RWPE2 (cell line): Measurements from ENCODE around the gene MRPL51.
A peak's percentile ranks its signal among the peaks of the same experiment; 100 is the strongest.
"Not testable (repeated sequence)": the region's sequence is repeated elsewhere in the genome, so short reads cannot be mapped to it uniquely, and the experiment has no call there.

Source experiments
- ATAC-seq: fragments of 200-7000 bp; cut with Tn5 transposase; 3 replicates; pipeline ENCODE4 v1.9.1; 2021; ENCODE audit warnings: low read depth
- DNase-seq: peaks from one replicate; pipeline ENCODE4 v3.0.0-alpha.2; 2020; ENCODE audit warnings: low spot score
- H3K27ac ChIP-seq: fragments of 450-650 bp; 2 replicates; pipeline ENCODE4 v1.5.1; 2017; ENCODE audit warnings: mild to moderate bottlenecking; ENCODE audit not compliant: poor library complexity, severe bottlenecking
- H3K27me3 ChIP-seq: fragments of 250-450 bp; sonication (Bioruptor Pico); 2 replicates; pipeline ENCODE4 v1.5.1; 2021; ENCODE audit warnings: mild to moderate bottlenecking, moderate library complexity; ENCODE audit not compliant: insufficient read depth, poor library complexity, severe bottlenecking
- H3K36me3 ChIP-seq: fragments of 250-450 bp; sonication (Bioruptor Pico); 2 replicates; pipeline ENCODE4 v1.5.1; 2020; ENCODE audit warnings: low read depth, mild to moderate bottlenecking, moderate library complexity
- H3K4me1 ChIP-seq: fragments of 250-450 bp; sonication (Bioruptor Pico); 2 replicates; pipeline ENCODE4 v1.5.1; 2021; ENCODE audit warnings: mild to moderate bottlenecking, moderate library complexity; ENCODE audit not compliant: insufficient read depth, poor library complexity, severe bottlenecking
- H3K4me3 ChIP-seq: fragments of 250-450 bp; sonication (Bioruptor Pico); 2 replicates; pipeline ENCODE4 v1.5.1; 2021; ENCODE audit warnings: mild to moderate bottlenecking, moderate library complexity; ENCODE audit not compliant: severe bottlenecking
- H3K9me3 ChIP-seq: fragments of 250-450 bp; sonication (Bioruptor Pico); 2 replicates; pipeline ENCODE4 v1.5.1; 2021; ENCODE audit warnings: mild to moderate bottlenecking, moderate library complexity; ENCODE audit not compliant: severe bottlenecking
- CTCF ChIP-seq: fragments of 450-650 bp; IDR thresholded peaks from one replicate; pipeline ENCODE4 v1.5.1; 2017; ENCODE audit warnings: mild to moderate bottlenecking, moderate library complexity; ENCODE audit not compliant: poor library complexity, severe bottlenecking

Gene MRPL51

GRCh38 chr12:6494968-6495367 is 1.9 kb upstream of the MRPL51 start:
- Histone ChIP-seq H3K4me3 (peak overlapping the region; percentile 48), H3K27me3 (no peaks in the 10 kb centered on the region), H3K4me1 (peaks cover 13% of the 10 kb centered on the region), H3K36me3 (peaks cover 66% of the 10 kb centered on the region), H3K9me3 (no peaks in the 10 kb centered on the region), H3K27ac (peak overlapping the region; percentile 88)
- no peak for DNase-seq
- ATAC-seq, result no peak
- no peak for TF ChIP-seq CTCF

- DNase-seq, result no peak
Measured at GRCh38 chr12:6494258-6494743, 1.2 kb upstream of the MRPL51 start.

GRCh38 chr12:6493497-6494257 is 615 bp upstream of the MRPL51 start, which contains the start of gene NCAPD2:
NCAPD2 (plus strand) TSS chr12:6494102; CDS start chr12:6495099, 997 bp downstream.
- Histone ChIP-seq H3K4me1 (peaks cover 13% of the 10 kb centered on the region), H3K4me3 (peak within 1 kb of the TSS; percentile 48), H3K27me3 (no peaks in the 10 kb centered on the region), H3K27ac (peak within 1 kb of the TSS; percentile 88), H3K36me3 (peaks cover 54% of the 10 kb centered on the region), H3K9me3 (no peaks in the 10 kb centered on the region)
- TF ChIP-seq CTCF, result peak; percentile 6
- DNase-seq, result peak; percentile 95
- ATAC-seq, result peak; percentile 87

More at GRCh38 chr12:6494258-6494743, 1.2 kb upstream of the MRPL51 start:
- Histone ChIP-seq H3K27me3 (no peaks in the 10 kb centered on the region), H3K36me3 (peaks cover 60% of the 10 kb centered on the region), H3K4me3 (peak overlapping the region; percentile 48), H3K4me1 (peaks cover 13% of the 10 kb centered on the region), H3K27ac (peak overlapping the region; percentile 88), H3K9me3 (no peaks in the 10 kb centered on the region)
- TF ChIP-seq CTCF, result no peak
- ATAC-seq, result peak; percentile 24; the same call in 1 of the 3 replicates

- not testable (repeated sequence) for H3K27me3 ChIP-seq, DNase-seq, H3K4me3 ChIP-seq, H3K27ac ChIP-seq, H3K9me3 ChIP-seq, ATAC-seq
- Histone ChIP-seq H3K36me3 (peaks cover 26% of the 10 kb centered on the region), H3K4me1 (peaks cover 13% of the 10 kb centered on the region)
Measured at GRCh38 chr12:6490673-6491072, 2.4 kb downstream of the MRPL51 start.

- Histone ChIP-seq H3K4me3 (no peak overlapping the region), H3K4me1 (peaks cover 3% of the 10 kb centered on the region), H3K27me3 (no peaks in the 10 kb centered on the region), H3K27ac (no peak overlapping the region), H3K36me3 (peaks cover 13% of the 10 kb centered on the region), H3K9me3 (no peaks in the 10 kb centered on the region)
- ATAC-seq (no peak), DNase-seq (no peak)
- no peak for TF ChIP-seq CTCF
Measured at GRCh38 chr12:6489449-6489848, 3.6 kb downstream of the MRPL51 start.
